ENCODE data around the gene NPHP4. TPM values are rescaled to one million over a fixed set of nuclear protein-coding genes. Genes with fewer than 3 reads are reported as not detected.
A peak's percentile ranks its signal among the peaks of the same experiment; 100 is the strongest.

Gene NPHP4
- total RNA-seq, 1 experiment from 2014 or later: 3.4 TPM

GRCh38 chr1:5981009-5981380 is 11.2 kb downstream of the NPHP4 start:
- no peak for DNase-seq (ENCODE audit: low read depth, low spot score)
- in situ Hi-C loops (cut with HindIII; ENCODE audit: low pct_unique_long_range_greater_than_20kb, low sequenced_read_pairs): no loop called here

- peak; percentile 79 for DNase-seq (ENCODE audit: low read depth, low spot score)
- in situ Hi-C loops (cut with HindIII; ENCODE audit: low pct_unique_long_range_greater_than_20kb, low sequenced_read_pairs): no loop called here
These were observed 11.8 kb downstream of the NPHP4 start for GRCh38 chr1:5980314-5981008.

- DNase-seq (ENCODE audit: low read depth, low spot score): no peak
These were observed 12.5 kb downstream of the NPHP4 start for GRCh38 chr1:5979536-5980313.

GRCh38 chr1:5978452-5978851 is 13.8 kb downstream of the NPHP4 start:
- in situ Hi-C loops (cut with HindIII; ENCODE audit: low pct_unique_long_range_greater_than_20kb, low sequenced_read_pairs): no loop called here

More at GRCh38 chr1:5979536-5980313, 12.5 kb downstream of the NPHP4 start:
- in situ Hi-C loops (cut with HindIII; ENCODE audit: low pct_unique_long_range_greater_than_20kb, low sequenced_read_pairs): no loop called here

GRCh38 chr1:5977494-5978444 is 14.5 kb downstream of the NPHP4 start:
- peak; percentile 8 for DNase-seq (ENCODE audit: low read depth, low spot score)
- in situ Hi-C loops (cut with HindIII; ENCODE audit: low pct_unique_long_range_greater_than_20kb, low sequenced_read_pairs): no loop called here

More at GRCh38 chr1:5978452-5978851, 13.8 kb downstream of the NPHP4 start:
- peak; percentile 4 for DNase-seq (ENCODE audit: low read depth, low spot score)

GRCh38 chr1:5976726-5977493 is 15.3 kb downstream of the NPHP4 start:
- in situ Hi-C loops (cut with HindIII; ENCODE audit: low pct_unique_long_range_greater_than_20kb, low sequenced_read_pairs): no loop called here
- DNase-seq (ENCODE audit: low read depth, low spot score): no peak

- in situ Hi-C loops (cut with HindIII; ENCODE audit: low pct_unique_long_range_greater_than_20kb, low sequenced_read_pairs): no loop called here
- no peak for DNase-seq (ENCODE audit: low read depth, low spot score)
These were observed 16.0 kb downstream of the NPHP4 start for GRCh38 chr1:5976231-5976630.

- DNase-seq (ENCODE audit: low read depth, low spot score): peak; percentile 77
- in situ Hi-C loops (cut with HindIII; ENCODE audit: low pct_unique_long_range_greater_than_20kb, low sequenced_read_pairs): no loop called here
These were observed 16.9 kb downstream of the NPHP4 start for GRCh38 chr1:5975133-5975880.

GRCh38 chr1:5974631-5975030 is 17.6 kb downstream of the NPHP4 start:
- DNase-seq (ENCODE audit: low read depth, low spot score): no peak
- in situ Hi-C loops (cut with HindIII; ENCODE audit: low pct_unique_long_range_greater_than_20kb, low sequenced_read_pairs): no loop called here

GRCh38 chr1:5973771-5974170 is 18.5 kb downstream of the NPHP4 start:
- in situ Hi-C loops (cut with HindIII; ENCODE audit: low pct_unique_long_range_greater_than_20kb, low sequenced_read_pairs): no loop called here
- DNase-seq (ENCODE audit: low read depth, low spot score): peak; percentile 82

GRCh38 chr1:5972198-5972520 is 20.1 kb downstream of the NPHP4 start:
- in situ Hi-C loops (cut with HindIII; ENCODE audit: low pct_unique_long_range_greater_than_20kb, low sequenced_read_pairs): no loop called here
- DNase-seq (ENCODE audit: low read depth, low spot score): no peak

GRCh38 chr1:5971471-5972197 is 20.6 kb downstream of the NPHP4 start:
- DNase-seq (ENCODE audit: low read depth, low spot score): no peak
- in situ Hi-C loops (cut with HindIII; ENCODE audit: low pct_unique_long_range_greater_than_20kb, low sequenced_read_pairs): no loop called here

GRCh38 chr1:5970610-5971273 is 21.5 kb downstream of the NPHP4 start:
- in situ Hi-C loops (cut with HindIII; ENCODE audit: low pct_unique_long_range_greater_than_20kb, low sequenced_read_pairs): no loop called here
- no peak for DNase-seq (ENCODE audit: low read depth, low spot score)

GRCh38 chr1:5969168-5969567 is 23.1 kb downstream of the NPHP4 start:
- no peak for DNase-seq (ENCODE audit: low read depth, low spot score)
- in situ Hi-C loops (cut with HindIII; ENCODE audit: low pct_unique_long_range_greater_than_20kb, low sequenced_read_pairs): no loop called here

- in situ Hi-C loops (cut with HindIII; ENCODE audit: low pct_unique_long_range_greater_than_20kb, low sequenced_read_pairs): no loop called here
- no peak for DNase-seq (ENCODE audit: low read depth, low spot score)
These were observed 24.0 kb downstream of the NPHP4 start for GRCh38 chr1:5968161-5968736.
